HEK293 (cell line): Measurements from ENCODE around the gene THSD4.

Source experiments
- CTCF ChIA-PET: fragments of 350-600 bp; formaldehyde crosslinking; extraction: SDS; loops from one replicate; lab custom pipeline; 2021; ENCODE audit warnings: antibody characterized with exemption; lab: Yijun Ruan, JAX
- POLR2A ChIA-PET: fragments of 300-600 bp; formaldehyde crosslinking; extraction: SDS; loops from one replicate; lab custom pipeline; 2020; ENCODE audit warnings: antibody characterized with exemption, inconsistent platforms; lab: Yijun Ruan, JAX
- H3K27ac ChIP-seq: fragments of 200-500 bp; sonication (Bioruptor generic); 2 replicates; pipeline ENCODE4 v1.5.1; 2014; ENCODE audit warnings: low read depth, low read length, control low read depth, inconsistent platforms; ENCODE audit errors: extremely low read depth
- H3K36me3 ChIP-seq, 2 experiments: fragments of 200-500 bp in 1 of 2; sonication (Bioruptor generic) in 1 of 2; 1 replicate in 1 of 2; 2 replicates in 1 of 2; pipeline ENCODE4 v1.5.1; 2014 to 2017; ENCODE audit warnings: inconsistent platforms in 2 of 2, low read length in 2 of 2; ENCODE audit not compliant: control insufficient read depth in 2 of 2, insufficient read depth in 1 of 2
- H3K4me1 ChIP-seq: fragments of 200-500 bp; sonication (Bioruptor generic); 2 replicates; pipeline ENCODE4 v1.5.1; 2014; ENCODE audit warnings: mild to moderate bottlenecking, low read length, inconsistent platforms; ENCODE audit not compliant: control insufficient read depth, insufficient read depth
- H3K4me3 ChIP-seq: 2 replicates; pipeline ENCODE4 v1.5.1; 2011; ENCODE audit warnings: low read depth, mild to moderate bottlenecking, control low read depth, low read length, moderate library complexity
- H3K9me3 ChIP-seq: fragments of 200-500 bp; sonication (Bioruptor generic); 2 replicates; pipeline ENCODE4 v1.5.1; 2014; ENCODE audit warnings: low read depth, low read length, inconsistent platforms; ENCODE audit not compliant: control insufficient read depth, insufficient read depth
- BCL6B ChIP-seq: fragments of 450-650 bp; formaldehyde crosslinking; IDR thresholded peaks from 2 replicates; pipeline ENCODE4 v1.5.1; 2017; ENCODE audit warnings: missing biosample characterization, missing genetic modification characterization
- CTCF ChIP-seq: fragments of 450-650 bp; formaldehyde crosslinking; IDR thresholded peaks from 2 replicates; pipeline ENCODE4 v1.5.1; 2016; ENCODE audit warnings: missing biosample characterization, missing genetic modification characterization
- FEZF1 ChIP-seq: fragments of 450-650 bp; formaldehyde crosslinking; IDR thresholded peaks from 2 replicates; pipeline ENCODE4 v1.5.1; 2016; ENCODE audit warnings: missing biosample characterization, missing genetic modification characterization
- GLI4 ChIP-seq: fragments of 450-650 bp; formaldehyde crosslinking; IDR thresholded peaks from 2 replicates; pipeline ENCODE4 v1.5.1; 2016; ENCODE audit warnings: missing biosample characterization, missing genetic modification characterization
- HIC1 ChIP-seq: fragments of 450-650 bp; formaldehyde crosslinking; IDR thresholded peaks from 2 replicates; pipeline ENCODE4 v1.5.1; 2016; ENCODE audit warnings: missing biosample characterization, missing genetic modification characterization
- KLF16 ChIP-seq: fragments of 450-650 bp; formaldehyde crosslinking; IDR thresholded peaks from 2 replicates; pipeline ENCODE4 v1.5.1; 2017; ENCODE audit warnings: missing biosample characterization, missing genetic modification characterization
- PRDM1 ChIP-seq: fragments of 450-650 bp; formaldehyde crosslinking; IDR thresholded peaks from 2 replicates; pipeline ENCODE4; 2016; ENCODE audit warnings: missing biosample characterization, missing genetic modification characterization
- PRDM6 ChIP-seq: fragments of 450-650 bp; formaldehyde crosslinking; IDR thresholded peaks from 2 replicates; pipeline ENCODE4 v1.5.1; 2017; ENCODE audit warnings: missing biosample characterization, missing genetic modification characterization
- SCRT2 ChIP-seq: fragments of 450-650 bp; formaldehyde crosslinking; IDR thresholded peaks from 2 replicates; pipeline ENCODE4 v1.5.1; 2016; ENCODE audit warnings: missing biosample characterization, missing genetic modification characterization
- SETDB1 ChIP-seq: IDR thresholded peaks from one replicate; pipeline ENCODE4 v1.6.1; 2017; ENCODE audit warnings: mild to moderate bottlenecking, low read length, moderate library complexity, mixed read lengths; ENCODE audit not compliant: insufficient read length
- ZBTB7A ChIP-seq: fragments of 450-650 bp; formaldehyde crosslinking; IDR thresholded peaks from 2 replicates; pipeline ENCODE4 v1.5.1; 2016; ENCODE audit warnings: low read depth, missing biosample characterization, missing genetic modification characterization
- ZFP41 ChIP-seq: fragments of 450-650 bp; formaldehyde crosslinking; IDR thresholded peaks from 2 replicates; pipeline ENCODE4 v1.5.1; 2016; ENCODE audit warnings: missing biosample characterization, missing genetic modification characterization, borderline replicate concordance
- ZNF138 ChIP-seq: fragments of 450-650 bp; formaldehyde crosslinking; IDR thresholded peaks from 2 replicates; pipeline ENCODE4 v1.5.1; 2016; ENCODE audit warnings: missing biosample characterization, missing genetic modification characterization, borderline replicate concordance
- ZNF140 ChIP-seq: fragments of 450-650 bp; formaldehyde crosslinking; IDR thresholded peaks from 2 replicates; pipeline ENCODE4 v1.5.1; 2016; ENCODE audit warnings: missing biosample characterization, missing genetic modification characterization
- ZNF211 ChIP-seq: fragments of 450-650 bp; formaldehyde crosslinking; IDR thresholded peaks from 2 replicates; pipeline ENCODE4 v1.5.1; 2016; ENCODE audit warnings: low read depth, missing biosample characterization, missing genetic modification characterization
- ZNF37A ChIP-seq: fragments of 450-650 bp; IDR thresholded peaks from 2 replicates; pipeline ENCODE4 v1.5.1; 2018; ENCODE audit warnings: missing biosample characterization, missing genetic modification characterization
- ZNF398 ChIP-seq: fragments of 450-650 bp; formaldehyde crosslinking; IDR thresholded peaks from 2 replicates; pipeline ENCODE4 v1.5.1; 2017; ENCODE audit warnings: missing biosample characterization, missing genetic modification characterization
- ZNF423 ChIP-seq: fragments of 450-650 bp; formaldehyde crosslinking; IDR thresholded peaks from 2 replicates; pipeline ENCODE4 v1.5.1; 2016; ENCODE audit warnings: missing biosample characterization, missing genetic modification characterization
- ZNF600 ChIP-seq: fragments of 450-650 bp; formaldehyde crosslinking; IDR thresholded peaks from 2 replicates; pipeline ENCODE4 v1.5.1; 2016; ENCODE audit warnings: missing biosample characterization, missing genetic modification characterization
- ZNF624 ChIP-seq: fragments of 450-650 bp; formaldehyde crosslinking; IDR thresholded peaks from 2 replicates; pipeline ENCODE4 v1.5.1; 2017; ENCODE audit warnings: missing biosample characterization, missing genetic modification characterization

Gene THSD4

GRCh38 chr15:71145648-71146047 is 30.4 kb downstream of the THSD4 start (continued):
- peak; percentile 53 for TF ChIP-seq PRDM1 (tag by site-specific recombination)
- TF ChIP-seq ZNF398, result peak; percentile 61
- TF ChIP-seq FEZF1, result no peak
- no peak for TF ChIP-seq ZNF211 (tag by site-specific recombination)
- no peak for TF ChIP-seq GLI4 (tag by site-specific recombination)

- Histone ChIP-seq H3K4me3 (no peak overlapping the region), H3K9me3 (no peaks in the 10 kb centered on the region), H3K36me3 (no peaks in the 10 kb centered on the region), H3K4me1 (peaks cover 10% of the 10 kb centered on the region), H3K27ac (no peak overlapping the region)
- TF ChIP-seq ZBTB7A (tag by site-specific recombination) (no peak), CTCF (no peak)
- ChIA-PET POLR2A (no interaction called here), CTCF (no interaction called here)
These were observed 31.3 kb downstream of the THSD4 start for GRCh38 chr15:71146580-71146982.

GRCh38 chr15:71148048-71148447 is 32.8 kb downstream of the THSD4 start:
- no peaks in the 10 kb centered on the region for H3K9me3 ChIP-seq
- TF ChIP-seq SETDB1 (no peak), ZFP41 (tag by site-specific recombination) (no peak), PRDM6 (tag by site-specific recombination) (no peak), ZNF140 (tag by site-specific recombination) (no peak), ZNF37A (tag by site-specific recombination) (no peak), KLF16 (tag by site-specific recombination) (no peak)
- no peaks in the 10 kb centered on the region for H3K36me3 ChIP-seq
- no peak overlapping the region for H3K27ac ChIP-seq
- H3K4me1 ChIP-seq, result peaks cover 10% of the 10 kb centered on the region
- POLR2A ChIA-PET, result no interaction called here
- CTCF ChIA-PET, result interaction anchor here (0.6 to 0.7 kb wide), 2 partner anchors 35 to 44 kb away, joined by 3 read pairs; no protein-coding TSS in a partner anchor
- no peak overlapping the region for H3K4me3 ChIP-seq

GRCh38 chr15:71149646-71150557 is 34.6 kb downstream of the THSD4 start:
- H3K36me3 ChIP-seq, result no peaks in the 10 kb centered on the region
- POLR2A ChIA-PET, result no interaction called here
- H3K4me1 ChIP-seq, result peaks cover 10% of the 10 kb centered on the region
- no peaks in the 10 kb centered on the region for H3K9me3 ChIP-seq
- no peak overlapping the region for H3K4me3 ChIP-seq
- CTCF ChIA-PET, result interaction anchor here (0.7 to 1.1 kb wide), 2 partner anchors 19 to 131 kb away, joined by 3 to 4 read pairs; no protein-coding TSS in a partner anchor
- H3K27ac ChIP-seq, result no peak overlapping the region
- no peak for TF ChIP-seq ZNF138
- TF ChIP-seq SCRT2 (tag by site-specific recombination), result 0 out of 2 replicates have a peak, but pooled peaks have one; percentile 31
- no peak for TF ChIP-seq HIC1 (tag by site-specific recombination)
- no peak for TF ChIP-seq ZNF423 (tag by site-specific recombination)
- 0 out of 2 replicates have a peak, but pooled peaks have one; percentile 52 for TF ChIP-seq ZNF600 (tag by site-specific recombination)
- TF ChIP-seq ZNF624 (tag by site-specific recombination), result no peak
- TF ChIP-seq BCL6B (tag by site-specific recombination), result no peak
